PFSK-1 (cell line): ENCODE data around the gene ERGIC1.

ENCODE experiments used
- FOXP2 ChIP-seq: optimal IDR thresholded peaks from 2 replicates; pipeline ENCODE3; 2011; ENCODE audit warnings: borderline replicate concordance, control low read depth, inconsistent platforms; ENCODE audit not compliant: insufficient read depth; ENCODE audit errors: extremely low read length, extremely low read depth
- POLR2AphosphoS5 ChIP-seq: IDR thresholded peaks from 2 replicates; pipeline ENCODE4 v1.6.1; 2012; ENCODE audit warnings: low read depth, mild to moderate bottlenecking, control low read depth, low read length, moderate library complexity
- SIN3A ChIP-seq: IDR thresholded peaks from 2 replicates; pipeline ENCODE4 v1.6.1; 2012; ENCODE audit warnings: mild to moderate bottlenecking, low read length, moderate library complexity, borderline replicate concordance; ENCODE audit not compliant: insufficient read depth
- TAF1 ChIP-seq: IDR thresholded peaks from 2 replicates; pipeline ENCODE4 v1.6.1; 2012; ENCODE audit warnings: low read length, control low read depth, borderline replicate concordance; ENCODE audit not compliant: insufficient read depth
- TF ChIP-seq, protein P1 (sequence below), 2 experiments: IDR thresholded peaks; 2 replicates each; pipeline versions ENCODE4 v1.6.1 to v1.8.0; 2011 to 2012; ENCODE audit warnings: low read depth in 2 of 2, low read length in 2 of 2, control low read depth in 1 of 2, inconsistent platforms in 1 of 2, mild to moderate bottlenecking in 1 of 2, moderate library complexity in 1 of 2; ENCODE audit not compliant: insufficient read depth in 1 of 2

ERGIC1 gene

GRCh38 chr5:172878585-172878932 is 44.5 kb downstream of the ERGIC1 start:
- TF ChIP-seq FOXP2 = no peak
- no peak for TF ChIP-seq TAF1
- TF ChIP-seq, protein P1, sequence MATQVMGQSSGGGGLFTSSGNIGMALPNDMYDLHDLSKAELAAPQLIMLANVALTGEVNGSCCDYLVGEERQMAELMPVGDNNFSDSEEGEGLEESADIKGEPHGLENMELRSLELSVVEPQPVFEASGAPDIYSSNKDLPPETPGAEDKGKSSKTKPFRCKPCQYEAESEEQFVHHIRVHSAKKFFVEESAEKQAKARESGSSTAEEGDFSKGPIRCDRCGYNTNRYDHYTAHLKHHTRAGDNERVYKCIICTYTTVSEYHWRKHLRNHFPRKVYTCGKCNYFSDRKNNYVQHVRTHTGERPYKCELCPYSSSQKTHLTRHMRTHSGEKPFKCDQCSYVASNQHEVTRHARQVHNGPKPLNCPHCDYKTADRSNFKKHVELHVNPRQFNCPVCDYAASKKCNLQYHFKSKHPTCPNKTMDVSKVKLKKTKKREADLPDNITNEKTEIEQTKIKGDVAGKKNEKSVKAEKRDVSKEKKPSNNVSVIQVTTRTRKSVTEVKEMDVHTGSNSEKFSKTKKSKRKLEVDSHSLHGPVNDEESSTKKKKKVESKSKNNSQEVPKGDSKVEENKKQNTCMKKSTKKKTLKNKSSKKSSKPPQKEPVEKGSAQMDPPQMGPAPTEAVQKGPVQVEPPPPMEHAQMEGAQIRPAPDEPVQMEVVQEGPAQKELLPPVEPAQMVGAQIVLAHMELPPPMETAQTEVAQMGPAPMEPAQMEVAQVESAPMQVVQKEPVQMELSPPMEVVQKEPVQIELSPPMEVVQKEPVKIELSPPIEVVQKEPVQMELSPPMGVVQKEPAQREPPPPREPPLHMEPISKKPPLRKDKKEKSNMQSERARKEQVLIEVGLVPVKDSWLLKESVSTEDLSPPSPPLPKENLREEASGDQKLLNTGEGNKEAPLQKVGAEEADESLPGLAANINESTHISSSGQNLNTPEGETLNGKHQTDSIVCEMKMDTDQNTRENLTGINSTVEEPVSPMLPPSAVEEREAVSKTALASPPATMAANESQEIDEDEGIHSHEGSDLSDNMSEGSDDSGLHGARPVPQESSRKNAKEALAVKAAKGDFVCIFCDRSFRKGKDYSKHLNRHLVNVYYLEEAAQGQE (IDR thresholded peaks at IDR 0.05; ENCODE audit: insufficient read depth in 1 of 2, low read depth in 2 of 2, low read length in 2 of 2) = no peak
- no peak for TF ChIP-seq SIN3A
- no peak for TF ChIP-seq POLR2AphosphoS5

DNA sequence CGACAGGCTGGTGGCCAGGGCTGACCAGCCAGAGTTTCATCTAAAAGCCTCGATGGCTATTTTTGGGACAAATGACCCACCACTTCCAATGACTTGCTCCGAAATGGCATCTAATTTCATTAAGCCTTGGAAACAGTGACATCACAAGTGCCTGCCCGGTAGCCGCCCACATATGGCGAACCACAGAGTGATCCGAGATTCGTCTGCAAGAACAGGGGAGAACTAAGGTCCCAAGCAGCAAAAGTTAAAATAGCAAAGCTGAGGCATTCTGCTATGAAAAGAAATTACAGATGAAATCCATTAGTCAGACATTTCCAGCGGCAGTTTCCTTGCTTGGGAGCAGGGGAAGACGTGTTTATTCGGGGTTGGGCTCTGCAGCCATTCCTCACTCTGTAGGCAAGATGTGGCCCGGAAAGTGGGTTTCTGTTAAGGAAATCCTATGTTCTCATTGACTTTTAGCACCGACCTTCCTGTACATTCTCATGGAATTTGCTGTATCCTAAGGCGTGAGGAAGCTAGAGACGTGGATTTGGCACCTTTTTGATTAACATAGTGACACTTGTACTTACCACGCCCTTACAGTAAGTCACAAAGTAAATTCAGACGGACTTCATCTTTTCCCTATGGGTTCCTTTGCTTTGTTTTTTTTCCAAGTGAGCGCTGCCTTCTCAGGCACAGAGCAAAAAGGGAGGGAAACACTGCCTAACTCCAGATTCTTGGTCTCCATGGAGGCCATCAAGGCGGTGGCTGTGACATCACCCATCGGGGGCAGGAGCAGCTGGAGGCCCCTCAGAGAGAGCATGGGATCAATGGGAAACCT is 45.1 kb downstream of the ERGIC1 start:
- no peak for TF ChIP-seq FOXP2
- no peak for TF ChIP-seq POLR2AphosphoS5
- TF ChIP-seq SIN3A = no peak
- TF ChIP-seq, protein P1 (IDR thresholded peaks at IDR 0.05; ENCODE audit: insufficient read depth in 1 of 2, low read depth in 2 of 2, low read length in 2 of 2) = no peak
- no peak for TF ChIP-seq TAF1

DNA sequence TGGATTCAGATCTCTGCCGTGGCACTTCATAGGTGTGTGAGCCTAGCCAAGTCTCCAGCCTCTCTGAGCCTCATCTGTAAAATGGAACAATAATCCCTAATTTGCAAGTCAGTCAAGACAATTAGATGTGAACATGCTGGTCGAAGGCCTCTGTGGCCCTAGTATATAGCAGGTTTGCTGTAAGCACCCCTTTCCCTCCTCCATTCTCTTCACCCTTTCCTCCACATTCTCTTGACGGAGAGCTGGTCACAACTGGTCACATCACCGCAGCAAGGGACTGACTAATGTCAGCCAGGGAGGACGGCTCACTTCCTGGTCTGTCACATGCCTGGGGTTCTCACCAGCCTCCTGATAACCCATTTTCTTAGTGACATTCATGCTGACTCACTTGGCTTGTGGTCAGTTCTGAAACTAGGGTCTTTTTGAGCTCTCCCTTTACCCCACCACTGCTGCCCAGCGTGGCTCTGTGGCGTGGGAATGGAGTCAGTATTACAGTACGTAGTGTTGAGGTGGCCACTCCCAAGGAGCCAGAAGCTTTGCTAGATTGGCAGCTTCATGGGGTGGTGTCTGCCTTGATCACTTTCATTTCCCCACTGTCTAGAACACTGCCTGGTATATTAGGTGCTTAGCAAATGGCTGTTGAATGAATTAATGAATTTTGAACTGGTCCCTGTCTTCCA is 47.8 kb downstream of the ERGIC1 start:
- TF ChIP-seq, protein P1 (IDR thresholded peaks at IDR 0.05; ENCODE audit: insufficient read depth in 1 of 2, low read depth in 2 of 2, low read length in 2 of 2) = no peak
- 0 out of 2 replicates have a peak, but pooled peaks have one; percentile 21 for TF ChIP-seq POLR2AphosphoS5
- TF ChIP-seq TAF1 = no peak

DNA sequence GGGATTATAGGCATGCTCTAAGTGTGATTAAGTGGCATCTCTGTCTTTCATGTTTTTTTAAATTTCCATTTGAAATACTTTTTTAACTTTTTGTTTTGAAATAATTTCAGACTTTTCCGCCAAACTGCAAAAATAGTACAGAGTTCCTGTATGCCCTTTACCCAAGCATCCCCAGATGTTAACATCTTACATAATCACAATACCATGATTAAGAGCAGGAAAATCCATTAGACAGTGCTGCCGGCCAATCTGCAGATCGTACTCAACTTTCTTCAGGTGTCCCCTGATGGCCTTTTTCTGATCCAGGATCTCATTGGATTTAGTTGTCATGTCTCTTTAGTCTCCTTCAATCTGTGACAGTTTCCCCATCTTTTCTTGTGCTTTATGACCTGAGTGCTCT is 49.0 kb downstream of the ERGIC1 start:
- TF ChIP-seq SIN3A (no peak), FOXP2 (no peak), TAF1 (no peak), POLR2AphosphoS5 (no peak)
- TF ChIP-seq, protein P1 (IDR thresholded peaks at IDR 0.05; ENCODE audit: insufficient read depth in 1 of 2, low read depth in 2 of 2, low read length in 2 of 2) = no peak
